Psoas muscle (tissue), 8 donors: ENCODE measurements around the gene RELT. TPM values are rescaled to one million over a fixed set of nuclear protein-coding genes. Genes with fewer than 3 reads are reported as not detected.

ENCODE experiments used
- ATAC-seq, 4 donors: fragments of 200-7000 bp; cut with Tn5 transposase; one replicate each; pipeline ENCODE4 v1.9.1; 2020; ENCODE audit warnings: moderate library complexity in 3 of 4, mild to moderate bottlenecking in 2 of 4
- DNase-seq, 2 donors: peaks; one replicate each; pipeline ENCODE4 v3.0.0-alpha.2; 2020
- H3K27ac ChIP-seq: fragments of 200-600 bp; one replicate; pipeline ENCODE4 v1.8.0; 2022
- H3K27me3 ChIP-seq, 3 donors: fragments of 200-600 bp in 1 of 3; one replicate each; pipeline versions ENCODE4 v1.6.1 to v1.8.0; 2013 to 2022; ENCODE audit warnings: low read length in 2 of 3, mild to moderate bottlenecking in 2 of 3, moderate library complexity in 1 of 3; ENCODE audit not compliant: insufficient read depth in 3 of 3
- H3K36me3 ChIP-seq, 2 donors: fragments of 200-600 bp in 1 of 2; one replicate each; pipeline versions ENCODE4 v1.6.1 to v1.8.0; 2013 to 2022; ENCODE audit warnings: low read depth in 1 of 2, mild to moderate bottlenecking in 1 of 2, moderate library complexity in 1 of 2; ENCODE audit not compliant: insufficient read depth in 1 of 2
- H3K4me1 ChIP-seq: fragments of 200-600 bp; one replicate; pipeline ENCODE4 v1.8.0; 2022
- H3K4me3 ChIP-seq: fragments of 200-600 bp; one replicate; pipeline ENCODE4 v1.8.0; 2022; ENCODE audit warnings: mild to moderate bottlenecking
- H3K9me3 ChIP-seq: fragments of 200-600 bp; one replicate; pipeline ENCODE4 v1.8.0; 2022
- CTCF ChIP-seq: fragments of 200-600 bp; IDR thresholded peaks from one replicate; pipeline ENCODE4 v1.8.0; 2022; ENCODE audit warnings: antibody characterized with exemption
- WGBS, 3 donors: extraction: QIAGEN DNeasy Blood & Tissue Kit; methylation state at CpG; one replicate each; pipeline versions ENCODE4 v1.1.6 to v1.1.7; 2013; 5-methylcytosine and 5-hydroxymethylcytosine counted together
- intact Hi-C, 2 donors: fragments of 100-400 bp; cut with DNase I; formaldehyde crosslinking; loops; one replicate each; pipeline versions ENCODE4 v1.11.0 to v1.14.2; 2022
- polyA plus RNA-seq, 3 donors: library from polyadenylated mRNA; stranded (reverse); fragments of 200-250 nt; gene quantifications; one replicate each; pipeline ENCODE4 v1.2.3, GENCODE V29; 2013
- total RNA-seq, 4 donors: library from RNA; stranded (reverse); fragmentation: NEBNext Ultra II Directional in 2 of 4; extraction: Animal tissue kit (Norgen Biotek cat#: 25700) in 2 of 4; gene quantifications; one replicate each; pipeline versions ENCODE4 v1.2.1 to v1.2.4, GENCODE V29; 2021 to 2023
- donor health status: healthy with polysubstance abuse.
- donor health status: DM: no; HTN: no; CAD: no; lungs with moderate emphysema.
- donor health status: Bipolar disorder and iron deficiency.
- donor health status: healthy.
- donor health status: DM: yes; HTN: yes; CAD: no.
- donor health status: DM: no; HTN: no; CAD: no.
- donor health status: DM: no; HTN: no; CAD: no.
- donor health status: DM: yes; HTN: yes; CAD: no.

RELT gene
- total and polyA plus RNA-seq, 7 donors = 4.9 to 33.0 (median 15.5) TPM

- Histone ChIP-seq H3K36me3 (peaks cover 0 to 36% of the 10 kb centered on the region in 2 donors), H3K9me3 (no peaks in the 10 kb centered on the region), H3K4me1 (no peaks in the 10 kb centered on the region), H3K27ac (no peak overlapping the region), H3K27me3 (no peaks in the 10 kb centered on the region), H3K4me3 (no peak overlapping the region)
- no peak for TF ChIP-seq CTCF
- no peak for ATAC-seq
- 80 to 89% (median 87%) methylated on average over 4 of the region's 4 CpGs for WGBS, 3 donors
- DNase-seq = no peak
- intact Hi-C loops = no loop called here
Measured at GRCh38 chr11:73366265-73366610, 10.0 kb upstream of the RELT start.

GRCh38 chr11:73366953-73367352, 9.2 kb upstream of the RELT start:
- Histone ChIP-seq H3K27ac (no peak overlapping the region), H3K9me3 (no peaks in the 10 kb centered on the region), H3K4me3 (no peak overlapping the region), H3K36me3 (peaks cover 0 to 30% of the 10 kb centered on the region in 2 donors), H3K27me3 (no peaks in the 10 kb centered on the region), H3K4me1 (no peaks in the 10 kb centered on the region)
- intact Hi-C loops = no loop called here
- no peak for DNase-seq
- TF ChIP-seq CTCF = no peak
- no peak for ATAC-seq
- 66 to 75% (median 67%) methylated on average over 6 of the region's 6 CpGs for WGBS, 3 donors

GRCh38 chr11:73367482-73368024, 8.6 kb upstream of the RELT start:
- no peak for TF ChIP-seq CTCF
- no peak overlapping the region for H3K27ac ChIP-seq
- 82 to 86% (median 82%) methylated on average over 20 of the region's 20 CpGs for WGBS, 3 donors

GRCh38 chr11:73372375-73372993, 3.7 kb upstream of the RELT start:
- intact Hi-C loops = no loop called here
- H3K27ac ChIP-seq = no peak overlapping the region
- no peaks in the 10 kb centered on the region for H3K9me3 ChIP-seq
- TF ChIP-seq CTCF = peak; percentile 18
- WGBS, 3 donors = 45 to 62% (median 47%) methylated on average over 6 of the region's 6 CpGs
- DNase-seq (no peak), ATAC-seq (peak; percentile 4 to 35 (median 19))
- peaks cover 13% of the 10 kb centered on the region for H3K4me1 ChIP-seq
- H3K36me3 ChIP-seq = no peaks in the 10 kb centered on the region
- H3K27me3 ChIP-seq = no peaks in the 10 kb centered on the region
- no peak overlapping the region for H3K4me3 ChIP-seq

More at GRCh38 chr11:73367482-73368024, 8.6 kb upstream of the RELT start:
- H3K4me1 ChIP-seq = peaks cover 5% of the 10 kb centered on the region
- no peaks in the 10 kb centered on the region for H3K27me3 ChIP-seq
- DNase-seq (no peak), ATAC-seq (no peak)
- peaks cover 0 to 26% of the 10 kb centered on the region in 2 donors for H3K36me3 ChIP-seq
- H3K4me3 ChIP-seq = no peak overlapping the region
- intact Hi-C loops = no loop called here
- H3K9me3 ChIP-seq = no peaks in the 10 kb centered on the region

- Histone ChIP-seq H3K9me3 (no peaks in the 10 kb centered on the region), H3K4me1 (peaks cover 23% of the 10 kb centered on the region), H3K27ac (no peak overlapping the region), H3K36me3 (no peaks in the 10 kb centered on the region), H3K27me3 (no peaks in the 10 kb centered on the region), H3K4me3 (no peak overlapping the region)
- intact Hi-C loops = no loop called here
- WGBS, 3 donors = 81 to 95% (median 85%) methylated on average over 4 of the region's 4 CpGs
- DNase-seq = no peak
- ATAC-seq = no peak
- TF ChIP-seq CTCF = no peak
Measured at GRCh38 chr11:73374151-73374550, 2.0 kb upstream of the RELT start.
